ENCODE results near the gene KCND3.
"Not testable (repeated sequence)": the region's sequence is repeated elsewhere in the genome, so short reads cannot be mapped to it uniquely, and the experiment has no call there.

Gene KCND3

GRCh38 chr1:111802110-111802509, 187.4 kb downstream of the KCND3 start:
- DNase-seq, result no peak

- DNase-seq, result no peak
Measured at GRCh38 chr1:111801071-111801850, 188.2 kb downstream of the KCND3 start.

GRCh38 chr1:111799722-111800121, 189.7 kb downstream of the KCND3 start:
- not testable (repeated sequence) for DNase-seq

GRCh38 chr1:111798580-111798979, 190.9 kb downstream of the KCND3 start:
- no peak for DNase-seq

- DNase-seq, result no peak
Measured at GRCh38 chr1:111795401-111795800, 194.1 kb downstream of the KCND3 start.

GRCh38 chr1:111793923-111794322, 195.5 kb downstream of the KCND3 start:
- DNase-seq, result no peak

- no peak for DNase-seq
Measured at GRCh38 chr1:111792249-111792648, 197.2 kb downstream of the KCND3 start.

GRCh38 chr1:111791776-111792175, 197.7 kb downstream of the KCND3 start:
- DNase-seq, result no peak

- DNase-seq, result no peak
Measured at GRCh38 chr1:111789666-111790316, 199.7 kb downstream of the KCND3 start.

GRCh38 chr1:111789142-111789541, 200.3 kb downstream of the KCND3 start:
- DNase-seq, result no peak

GRCh38 chr1:111786669-111787207, 202.7 kb downstream of the KCND3 start:
- no peak for DNase-seq

GRCh38 chr1:111784273-111784901, 205.1 kb downstream of the KCND3 start:
- no peak for DNase-seq

- no peak for DNase-seq
Measured at GRCh38 chr1:111779546-111779945, 209.9 kb downstream of the KCND3 start.

GRCh38 chr1:111778541-111779051, 210.9 kb downstream of the KCND3 start:
- DNase-seq, result no peak

GRCh38 chr1:111778066-111778465, 211.4 kb downstream of the KCND3 start:
- no peak for DNase-seq

GRCh38 chr1:111777301-111777700, 212.2 kb downstream of the KCND3 start:
- no peak for DNase-seq

GRCh38 chr1:111776861-111777260, 212.6 kb downstream of the KCND3 start:
- DNase-seq, result no peak

- no peak for DNase-seq
Measured at GRCh38 chr1:111776391-111776790, 213.1 kb downstream of the KCND3 start.

GRCh38 chr1:111775966-111776365, 213.5 kb downstream of the KCND3 start:
- DNase-seq, result no peak

GRCh38 chr1:111770916-111771315, 218.6 kb downstream of the KCND3 start:
- DNase-seq, result no peak

- DNase-seq, result peak; percentile 9
Measured at GRCh38 chr1:111769517-111770146, 219.8 kb downstream of the KCND3 start.

GRCh38 chr1:111768625-111769024, 220.8 kb downstream of the KCND3 start:
- DNase-seq, result no peak

GRCh38 chr1:111768023-111768422, 221.4 kb downstream of the KCND3 start:
- DNase-seq, result no peak

All from NCI-H1092 (cell line).